D721Med (cell line): ENCODE data around the gene ZNF644.

ENCODE experiments used
- DNase-seq: peaks from one replicate; pipeline ENCODE4 v3.0.0; 2011; ENCODE audit warnings: low spot score; ENCODE audit not compliant: insufficient read length
- FAIRE-seq: peaks from 2 replicates; lab custom pipeline; 2011; peaks lifted over from hg19 to GRCh38; lab: Jason Lieb, UNC
- TF ChIP-seq, protein P1 (sequence below): IDR thresholded peaks from 2 replicates; pipeline ENCODE4 v1.5.1; 2012; ENCODE audit warnings: mild to moderate bottlenecking, control low read depth; ENCODE audit not compliant: insufficient read depth; ENCODE audit errors: missing control alignments

ZNF644 gene

DNA sequence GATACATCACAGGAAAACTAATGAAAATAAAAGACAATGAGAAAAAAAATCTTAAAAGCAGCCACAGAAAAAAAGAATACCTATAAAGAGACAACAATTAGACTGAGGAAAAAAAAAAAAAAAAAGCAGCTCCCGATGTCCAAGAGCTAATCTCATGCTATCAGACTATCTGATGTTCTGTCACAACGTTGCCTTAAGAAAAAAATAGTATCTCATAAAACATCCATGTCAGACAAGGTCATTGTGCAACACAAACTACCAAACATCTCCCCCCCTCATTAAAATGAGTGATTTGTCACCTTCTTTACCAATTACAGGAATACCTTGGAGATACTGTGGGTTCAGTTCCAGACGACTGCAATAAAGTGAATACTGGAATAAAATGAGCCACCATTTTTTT lies 68.9 kb downstream of the ZNF644 start:
- DNase-seq (no peak), FAIRE-seq (no peak)
- TF ChIP-seq, protein P1, sequence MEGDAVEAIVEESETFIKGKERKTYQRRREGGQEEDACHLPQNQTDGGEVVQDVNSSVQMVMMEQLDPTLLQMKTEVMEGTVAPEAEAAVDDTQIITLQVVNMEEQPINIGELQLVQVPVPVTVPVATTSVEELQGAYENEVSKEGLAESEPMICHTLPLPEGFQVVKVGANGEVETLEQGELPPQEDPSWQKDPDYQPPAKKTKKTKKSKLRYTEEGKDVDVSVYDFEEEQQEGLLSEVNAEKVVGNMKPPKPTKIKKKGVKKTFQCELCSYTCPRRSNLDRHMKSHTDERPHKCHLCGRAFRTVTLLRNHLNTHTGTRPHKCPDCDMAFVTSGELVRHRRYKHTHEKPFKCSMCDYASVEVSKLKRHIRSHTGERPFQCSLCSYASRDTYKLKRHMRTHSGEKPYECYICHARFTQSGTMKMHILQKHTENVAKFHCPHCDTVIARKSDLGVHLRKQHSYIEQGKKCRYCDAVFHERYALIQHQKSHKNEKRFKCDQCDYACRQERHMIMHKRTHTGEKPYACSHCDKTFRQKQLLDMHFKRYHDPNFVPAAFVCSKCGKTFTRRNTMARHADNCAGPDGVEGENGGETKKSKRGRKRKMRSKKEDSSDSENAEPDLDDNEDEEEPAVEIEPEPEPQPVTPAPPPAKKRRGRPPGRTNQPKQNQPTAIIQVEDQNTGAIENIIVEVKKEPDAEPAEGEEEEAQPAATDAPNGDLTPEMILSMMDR = no peak

DNA sequence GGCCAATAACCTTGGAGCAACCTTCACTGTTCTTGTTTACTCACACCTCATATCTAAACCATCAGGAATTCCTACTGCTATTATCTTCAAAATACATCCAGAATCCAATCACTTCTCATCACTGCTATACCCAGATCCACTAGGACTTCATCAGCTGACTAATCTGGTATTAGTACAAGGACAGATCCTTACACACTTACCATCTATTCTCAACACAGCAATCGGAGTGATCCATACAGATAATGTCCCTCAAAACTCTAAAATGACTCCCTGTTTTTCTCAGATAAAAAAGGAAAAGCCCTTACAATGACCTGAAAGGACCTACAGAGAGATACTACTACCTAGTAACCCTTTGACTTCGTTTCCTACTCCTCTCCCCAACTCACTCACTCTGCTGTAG lies 70.8 kb downstream of the ZNF644 start:
- TF ChIP-seq, protein P1 = no peak
- FAIRE-seq = no peak
- DNase-seq = no peak

DNA sequence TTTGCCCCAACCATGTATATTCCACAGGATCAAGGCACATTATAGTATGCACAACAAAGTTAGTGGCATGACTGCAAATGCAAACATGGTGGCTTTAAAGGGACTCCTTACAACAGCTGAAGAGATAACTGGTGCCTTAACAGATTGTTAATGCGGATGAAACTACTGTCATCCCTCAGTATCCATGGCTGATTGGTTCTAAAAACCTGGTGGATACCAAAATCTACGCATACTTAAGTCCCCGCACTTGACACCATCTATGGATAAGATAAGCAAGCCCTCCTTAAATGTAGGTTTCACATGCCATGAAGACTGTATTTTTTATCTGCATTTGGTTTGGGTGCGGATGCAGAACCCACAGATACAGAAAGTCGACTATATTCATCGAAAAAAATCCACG lies 73.5 kb downstream of the ZNF644 start:
- TF ChIP-seq, protein P1 = no peak
- FAIRE-seq (no peak), DNase-seq (no peak)

DNA sequence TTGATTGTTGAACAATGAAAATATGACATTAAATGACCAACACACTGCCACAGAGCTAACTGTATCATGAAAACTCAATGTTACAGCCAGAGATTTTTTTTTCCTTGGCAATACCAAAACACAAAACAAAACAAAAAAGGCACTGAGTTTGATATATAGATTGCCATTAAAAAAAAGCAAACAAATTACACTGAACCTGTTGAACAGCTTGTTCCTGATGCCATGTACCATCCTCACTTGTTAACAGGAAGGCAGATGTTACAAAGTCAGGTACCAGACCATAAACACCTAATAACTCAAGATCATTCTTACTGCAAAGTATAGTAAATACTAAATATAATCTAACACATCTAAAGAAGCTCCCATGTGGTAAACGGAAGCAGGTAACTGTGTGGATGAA lies 75.2 kb downstream of the ZNF644 start:
- FAIRE-seq (no peak), DNase-seq (no peak)
- TF ChIP-seq, protein P1 = no peak

DNA sequence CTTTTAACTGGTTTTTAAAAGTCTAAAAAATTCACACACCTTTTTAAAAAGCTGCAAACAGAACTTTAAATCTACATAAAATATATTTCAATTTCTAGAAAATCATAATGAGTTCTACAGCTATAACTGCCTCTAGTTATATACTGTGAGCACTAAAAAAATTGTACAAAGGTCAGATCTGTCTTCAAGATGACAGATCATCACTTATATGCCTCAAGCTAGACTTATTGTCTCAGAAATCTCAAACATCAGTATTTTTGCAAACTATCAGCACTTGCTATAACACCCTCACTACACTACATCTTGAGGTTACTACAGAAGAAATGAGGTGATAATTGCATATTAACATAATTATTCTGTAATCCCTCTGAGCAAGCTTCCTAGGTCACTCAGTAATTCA lies 76.5 kb downstream of the ZNF644 start:
- TF ChIP-seq, protein P1 = no peak
- no peak for DNase-seq
- peak; percentile 68 for FAIRE-seq

DNA sequence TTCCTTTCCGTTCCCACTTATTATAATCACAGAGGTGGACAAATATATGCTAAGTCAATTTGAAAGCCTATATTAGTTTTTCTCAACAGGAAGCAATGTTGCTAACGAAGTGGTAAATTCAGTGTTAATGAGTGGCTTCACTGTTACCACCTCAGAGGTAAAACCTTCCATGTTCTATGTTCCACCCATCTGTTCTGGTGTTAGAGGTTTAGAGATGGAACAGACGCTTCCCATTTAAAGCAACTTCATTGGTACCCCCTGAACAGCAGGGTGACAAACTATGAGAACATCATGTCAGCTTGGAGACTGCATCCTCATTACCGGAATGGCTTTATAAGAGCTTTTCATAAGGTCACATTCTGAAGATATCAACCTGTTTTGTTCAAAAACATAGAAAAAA lies 77.9 kb downstream of the ZNF644 start:
- DNase-seq (no peak), FAIRE-seq (peak; percentile 63)
- TF ChIP-seq, protein P1 = no peak

DNA sequence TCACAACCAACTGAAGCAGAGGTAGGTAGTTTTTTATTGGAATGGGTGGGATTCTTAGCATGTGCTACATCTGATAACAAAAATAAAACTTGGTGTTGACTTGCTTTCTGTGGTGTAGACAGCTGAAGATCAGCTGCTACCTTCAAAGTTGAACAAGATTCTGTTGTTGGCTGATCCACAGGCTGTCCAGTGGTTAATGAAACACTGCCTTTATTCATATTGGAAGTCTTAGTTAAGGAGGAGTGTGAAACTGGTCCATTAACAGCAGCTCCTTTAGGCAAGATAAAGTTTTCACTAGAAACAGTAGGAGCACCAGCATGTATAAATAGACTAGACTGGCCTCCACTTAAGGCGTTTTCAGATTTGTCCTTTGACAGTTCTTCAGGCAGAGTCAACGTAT lies 81.1 kb downstream of the ZNF644 start:
- FAIRE-seq (no peak), DNase-seq (no peak)
- TF ChIP-seq, protein P1 = no peak
